ENCODE results near the gene BICRA. TPM values are rescaled to one million over a fixed set of nuclear protein-coding genes. Genes with fewer than 3 reads are reported as not detected.
A peak's percentile ranks its signal among the peaks of the same experiment; 100 is the strongest.
"Not testable (repeated sequence)": the region's sequence is repeated elsewhere in the genome, so short reads cannot be mapped to it uniquely, and the experiment has no call there.

The BICRA gene
- 0.95 and 3.9 TPM in 2 replicates for total RNA-seq (2014; rRNA removed; shearing (Covaris generic))

GRCh38 chr19:47608969-47609905, at the start of gene BICRA:
BICRA (plus strand) TSS chr19:47609134; CDS start chr19:47673575, 64,441 bp downstream.
- Histone ChIP-seq H3K4me1 (no peaks in the 10 kb centered on the region; the same call in 1 of the 2 replicates), H3K36me3 (no peaks in the 10 kb centered on the region), H3K9me3 (replicated peaks) (no peaks in the 10 kb centered on the region), H3K27me3 (no peaks in the 10 kb centered on the region), H3K27ac (peak within 1 kb of the TSS; percentile 78), H3K4me3 (peak within 1 kb of the TSS; percentile 99)
- DNase-seq: peak; percentile 78 to 84

- no peaks in the 10 kb centered on the region for H3K4me1 ChIP-seq
- no peaks in the 10 kb centered on the region for H3K27me3 ChIP-seq
- H3K27ac ChIP-seq: no peak overlapping the region
- no peaks in the 10 kb centered on the region for H3K9me3 ChIP-seq (replicated peaks)
- no peaks in the 10 kb centered on the region for H3K36me3 ChIP-seq
- no peak for DNase-seq
- H3K4me3 ChIP-seq: no peak overlapping the region
These were observed 47.9 kb upstream of the BICRA start for GRCh38 chr19:47560999-47561398.

GRCh38 chr19:47561440-47562057, 47.4 kb upstream of the BICRA start:
- no peak overlapping the region for H3K4me3 ChIP-seq
- H3K36me3 ChIP-seq: no peaks in the 10 kb centered on the region
- H3K4me1 ChIP-seq: no peaks in the 10 kb centered on the region
- H3K9me3 ChIP-seq (replicated peaks): no peaks in the 10 kb centered on the region
- no peaks in the 10 kb centered on the region for H3K27me3 ChIP-seq
- no peak for DNase-seq
- no peak overlapping the region for H3K27ac ChIP-seq

- Histone ChIP-seq H3K9me3 (replicated peaks) (no peaks in the 10 kb centered on the region), H3K4me3 (no peak overlapping the region), H3K27me3 (no peaks in the 10 kb centered on the region), H3K36me3 (no peaks in the 10 kb centered on the region), H3K4me1 (no peaks in the 10 kb centered on the region), H3K27ac (no peak overlapping the region)
- DNase-seq: no peak
These were observed 44.9 kb upstream of the BICRA start for GRCh38 chr19:47564081-47564480.

GRCh38 chr19:47569331-47569730, 39.6 kb upstream of the BICRA start:
- Histone ChIP-seq H3K27me3 (peaks cover 7% of the 10 kb centered on the region), H3K4me3 (no peak overlapping the region), H3K36me3 (no peaks in the 10 kb centered on the region), H3K4me1 (no peaks in the 10 kb centered on the region), H3K27ac (no peak overlapping the region), H3K9me3 (replicated peaks) (no peaks in the 10 kb centered on the region)
- no peak for DNase-seq

- Histone ChIP-seq H3K4me1 (no peaks in the 10 kb centered on the region), H3K27ac (no peak overlapping the region), H3K9me3 (replicated peaks) (no peaks in the 10 kb centered on the region), H3K36me3 (no peaks in the 10 kb centered on the region), H3K27me3 (peaks cover 7% of the 10 kb centered on the region), H3K4me3 (no peak overlapping the region)
- no peak for DNase-seq
These were observed 36.3 kb upstream of the BICRA start for GRCh38 chr19:47572635-47573034.

GRCh38 chr19:47573071-47574026, 35.6 kb upstream of the BICRA start, which contains the start of gene ZNF541:
ZNF541 (minus strand) TSS chr19:47573148; CDS start chr19:47555856, 17,292 bp downstream.
- no peak for DNase-seq

GRCh38 chr19:47580397-47580796, 28.5 kb upstream of the BICRA start:
- Histone ChIP-seq H3K9me3 (replicated peaks) (no peaks in the 10 kb centered on the region), H3K4me1 (no peaks in the 10 kb centered on the region), H3K27me3 (no peaks in the 10 kb centered on the region), H3K36me3 (no peaks in the 10 kb centered on the region), H3K27ac (no peak overlapping the region), H3K4me3 (no peak overlapping the region)
- no peak for DNase-seq

More at GRCh38 chr19:47573071-47574026, 35.6 kb upstream of the BICRA start, which contains the start of gene ZNF541:
- Histone ChIP-seq H3K36me3 (no peaks in the 10 kb centered on the region), H3K4me3 (no peak within 1 kb of the TSS), H3K9me3 (replicated peaks) (no peaks in the 10 kb centered on the region), H3K27me3 (peaks cover 7% of the 10 kb centered on the region), H3K27ac (no peak within 1 kb of the TSS), H3K4me1 (no peaks in the 10 kb centered on the region)

GRCh38 chr19:47581605-47582319, 27.2 kb upstream of the BICRA start:
- Histone ChIP-seq H3K4me1 (no peaks in the 10 kb centered on the region), H3K4me3 (no peak overlapping the region), H3K27ac (no peak overlapping the region), H3K9me3 (replicated peaks) (peaks cover 4% of the 10 kb centered on the region; the same call in 1 of the 2 replicates), H3K36me3 (no peaks in the 10 kb centered on the region), H3K27me3 (no peaks in the 10 kb centered on the region)
- DNase-seq: no peak

- Histone ChIP-seq H3K27ac (no peak overlapping the region), H3K4me3 (no peak overlapping the region), H3K27me3 (no peaks in the 10 kb centered on the region), H3K36me3 (no peaks in the 10 kb centered on the region), H3K4me1 (no peaks in the 10 kb centered on the region), H3K9me3 (replicated peaks) (peaks cover 4% of the 10 kb centered on the region; the same call in 1 of the 2 replicates)
- DNase-seq: no peak
These were observed 26.5 kb upstream of the BICRA start for GRCh38 chr19:47582320-47582909.

GRCh38 chr19:47583161-47583560, 25.8 kb upstream of the BICRA start:
- not testable (repeated sequence) for H3K36me3 ChIP-seq; H3K4me1 ChIP-seq; H3K27ac ChIP-seq; H3K27me3 ChIP-seq; H3K9me3 ChIP-seq (replicated peaks); H3K4me3 ChIP-seq; DNase-seq

- Histone ChIP-seq H3K27me3 (no peaks in the 10 kb centered on the region), H3K4me1 (no peaks in the 10 kb centered on the region), H3K4me3 (no peak overlapping the region), H3K36me3 (no peaks in the 10 kb centered on the region), H3K27ac (no peak overlapping the region), H3K9me3 (replicated peaks) (peaks cover 4% of the 10 kb centered on the region; the same call in 1 of the 2 replicates)
- DNase-seq: no peak
These were observed 21.6 kb upstream of the BICRA start for GRCh38 chr19:47587295-47587694.

GRCh38 chr19:47589824-47590223, 19.1 kb upstream of the BICRA start:
- DNase-seq: no peak
- Histone ChIP-seq H3K9me3 (replicated peaks) (peaks cover 4% of the 10 kb centered on the region; the same call in 1 of the 2 replicates), H3K27me3 (no peaks in the 10 kb centered on the region), H3K4me1 (no peaks in the 10 kb centered on the region), H3K36me3 (no peaks in the 10 kb centered on the region), H3K4me3 (no peak overlapping the region), H3K27ac (no peak overlapping the region)

All from SJCRH30 (cell line).